HG02938 (cell line): Measurements from ENCODE around the gene CCDC85A.

Source experiments
- ATAC-seq: cut with Tn5 transposase; IDR thresholded peaks from one replicate; pipeline ENCODE4 v1.9.1; 2021; ENCODE audit warnings: mild to moderate bottlenecking, moderate library complexity; ENCODE audit not compliant: unreplicated experiment

Gene CCDC85A

DNA sequence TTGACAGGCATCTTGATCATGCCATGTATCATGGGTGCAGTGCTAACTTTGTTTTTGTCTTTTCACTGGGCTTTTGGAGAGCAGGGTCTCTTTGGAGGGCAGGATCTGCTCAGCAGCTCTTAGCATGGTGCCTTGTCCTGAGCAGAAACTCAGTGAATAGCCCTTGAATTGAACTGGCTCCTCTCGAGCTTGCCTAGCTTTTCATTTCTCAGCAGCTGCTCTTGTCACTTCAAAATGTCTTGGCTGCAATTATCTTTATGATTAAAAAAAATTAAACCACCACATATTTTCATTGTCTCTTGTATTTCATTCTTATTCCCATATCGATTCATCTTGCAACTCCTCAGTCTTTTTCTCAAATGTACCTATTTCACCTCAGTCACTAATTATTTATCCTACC is 50.5 kb downstream of the CCDC85A start:
- ATAC-seq, result no peak

- ATAC-seq, result no peak
Observed at GRCh38 chr2:56239030-56239429, 55.2 kb downstream of the CCDC85A start.

DNA sequence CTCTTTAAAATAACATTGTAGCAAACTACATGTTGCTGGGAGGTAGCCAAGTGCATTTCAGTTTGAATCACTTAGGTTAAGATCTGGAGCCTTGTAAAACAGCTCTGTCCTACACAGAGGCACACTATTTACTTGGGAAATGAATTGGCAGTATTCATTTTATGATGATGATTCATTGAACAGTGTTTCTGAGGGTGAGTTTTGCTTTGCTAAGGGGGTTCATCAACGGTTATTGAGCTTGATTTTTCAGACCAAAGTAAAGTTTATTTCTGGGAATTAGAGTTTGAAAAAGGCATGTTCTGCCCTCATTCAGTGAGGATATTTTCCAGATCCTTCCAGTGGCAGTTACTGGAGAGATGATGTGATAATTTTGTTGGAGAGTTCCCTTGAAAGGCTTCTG is 55.6 kb downstream of the CCDC85A start:
- no peak for ATAC-seq

- no peak for ATAC-seq
Observed at GRCh38 chr2:56240210-56240609, 56.4 kb downstream of the CCDC85A start.

GRCh38 chr2:56244506-56244905 is 60.7 kb downstream of the CCDC85A start:
- ATAC-seq, result no peak

DNA sequence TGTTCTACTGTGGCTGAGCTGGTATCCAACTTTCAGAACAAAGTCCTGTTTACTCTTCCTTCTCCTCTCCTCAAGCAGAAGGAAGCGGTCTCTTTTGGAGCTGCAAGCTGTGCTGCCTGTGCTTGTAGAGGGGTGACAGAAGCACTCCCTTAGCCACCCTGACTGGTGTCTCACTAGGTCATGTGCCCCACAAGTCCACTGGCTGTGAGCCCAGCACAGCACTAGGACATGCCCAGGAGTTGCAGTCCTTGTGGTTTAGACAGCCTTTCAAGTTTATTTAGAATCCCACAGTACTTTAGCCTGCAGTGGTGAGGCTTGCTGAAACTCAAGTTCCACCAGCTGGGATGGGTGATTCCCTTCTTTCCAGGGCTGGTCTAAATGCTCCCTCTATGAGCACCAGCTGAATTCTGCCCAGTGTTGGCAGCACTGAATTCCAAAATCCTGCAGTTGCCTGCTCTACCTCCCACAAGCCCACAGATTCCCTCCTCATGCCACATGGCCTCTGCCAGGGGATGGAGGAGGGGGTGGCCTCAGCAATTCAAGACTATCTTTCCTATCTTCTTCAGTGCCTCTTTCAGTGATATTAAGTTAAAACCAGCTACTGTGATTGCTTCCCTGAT is 61.2 kb downstream of the CCDC85A start:
- no peak for ATAC-seq

- no peak for ATAC-seq
Observed at GRCh38 chr2:56248965-56249742, 65.4 kb downstream of the CCDC85A start.

GRCh38 chr2:56250153-56250729 is 66.5 kb downstream of the CCDC85A start:
- ATAC-seq, result no peak

DNA sequence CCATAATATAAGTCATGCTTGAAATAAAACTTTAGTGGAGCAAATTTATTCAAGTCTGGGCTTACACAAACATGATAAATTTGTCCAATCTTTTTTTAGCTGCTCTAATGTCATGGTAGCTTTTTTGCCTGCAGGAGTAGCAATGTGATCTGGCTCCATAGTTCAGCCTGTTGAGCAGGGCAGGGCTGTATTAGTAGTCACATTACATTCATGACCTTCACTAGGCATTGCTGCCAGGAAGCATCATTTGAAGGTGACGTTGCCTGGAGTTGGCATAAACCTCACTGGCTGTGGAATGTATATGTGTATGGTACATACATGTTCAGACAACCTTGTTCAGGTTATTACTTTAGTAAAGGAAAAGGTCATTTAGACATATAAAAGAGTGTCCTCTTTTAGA is 76.6 kb downstream of the CCDC85A start:
- no peak for ATAC-seq

DNA sequence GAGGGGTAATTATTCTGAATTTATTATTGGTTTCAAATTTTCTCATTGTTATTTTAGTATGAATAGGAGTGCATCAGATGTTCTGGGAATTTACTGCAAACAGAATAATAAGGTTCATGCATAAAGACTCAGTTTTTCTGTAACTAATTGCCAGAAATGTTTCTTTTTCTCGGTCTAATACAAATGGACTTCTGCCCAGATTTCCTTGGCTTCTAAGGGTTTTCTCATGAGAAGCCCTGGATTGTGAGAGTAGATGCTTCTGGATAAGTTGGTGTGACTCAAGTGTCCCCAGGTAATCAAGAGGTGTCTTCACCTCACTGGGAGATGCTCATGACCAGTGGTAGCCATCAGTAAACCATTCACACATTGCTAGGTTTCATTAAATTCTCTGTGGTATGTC is 78.5 kb downstream of the CCDC85A start:
- ATAC-seq, result no peak

DNA sequence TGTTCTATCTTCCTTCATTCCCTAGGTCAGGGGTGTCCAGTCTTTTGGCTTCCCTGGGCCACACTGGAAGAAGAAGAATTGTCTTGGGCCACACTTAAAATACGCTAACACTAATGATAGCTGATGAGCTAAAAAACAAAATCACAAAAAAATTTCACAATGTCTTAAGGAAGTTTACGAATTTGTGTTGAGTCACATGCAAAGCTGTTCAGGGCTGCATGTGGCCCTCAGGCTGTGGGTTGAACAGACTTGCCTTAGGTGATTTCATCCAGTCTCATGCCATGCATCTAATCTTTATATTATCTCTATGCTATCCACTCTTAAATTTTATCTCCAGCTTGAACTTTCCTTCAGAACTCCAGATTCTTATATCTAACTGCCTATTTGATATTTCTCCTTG is 80.1 kb downstream of the CCDC85A start:
- ATAC-seq, result no peak

DNA sequence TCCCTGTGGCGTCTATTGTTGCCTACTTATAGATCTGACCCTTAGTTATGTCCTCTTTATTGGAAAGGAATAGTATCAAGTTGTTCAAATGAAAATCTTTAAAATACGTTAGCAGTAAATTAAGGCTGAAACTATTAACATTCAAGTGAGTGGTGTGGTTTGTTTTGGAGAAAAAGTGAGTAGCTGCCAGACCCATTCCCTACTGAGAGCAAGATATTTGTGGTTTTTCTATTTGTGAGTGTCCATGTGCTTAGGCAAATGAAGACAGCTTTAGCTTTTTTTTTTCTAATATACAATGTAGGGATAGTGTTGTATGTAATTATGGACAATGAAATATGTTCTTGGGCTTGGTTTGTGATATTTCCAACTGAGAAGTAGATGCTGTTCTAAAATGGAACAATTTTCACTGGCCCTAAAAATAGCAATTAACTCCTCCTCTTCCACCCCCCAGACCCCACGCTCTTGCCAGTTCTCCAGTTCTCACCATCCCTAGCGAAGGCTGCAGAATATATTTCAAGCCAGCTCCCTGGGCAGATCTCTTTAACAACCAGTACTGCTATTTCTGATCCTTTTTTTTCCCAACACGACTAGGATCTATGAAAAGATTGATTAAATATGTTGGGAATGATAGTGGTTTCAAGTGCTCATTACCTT is 83.1 kb downstream of the CCDC85A start:
- no peak for ATAC-seq

- no peak for ATAC-seq
Observed at GRCh38 chr2:56267415-56267788, 83.6 kb downstream of the CCDC85A start.

GRCh38 chr2:56268856-56269255 is 85.1 kb downstream of the CCDC85A start:
- ATAC-seq, result no peak

GRCh38 chr2:56271275-56271674 is 87.5 kb downstream of the CCDC85A start:
- ATAC-seq, result no peak

DNA sequence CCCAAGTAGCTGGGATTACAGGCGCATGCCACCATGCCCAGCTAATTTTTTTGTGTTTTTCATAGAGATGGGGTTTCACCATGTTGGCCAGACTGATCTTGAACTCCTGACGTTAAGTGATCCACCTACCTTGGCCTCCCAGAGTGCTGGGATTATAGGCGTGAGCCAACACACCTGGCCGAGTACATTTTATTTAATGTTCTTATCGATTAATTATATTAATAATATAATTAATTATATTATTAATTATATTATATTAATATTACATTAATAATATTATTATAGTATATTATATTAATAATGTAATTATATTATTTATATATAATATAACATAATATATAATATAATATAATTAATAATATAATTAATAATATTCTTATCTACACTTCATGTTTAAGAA is 101.4 kb downstream of the CCDC85A start:
- ATAC-seq, result no peak

DNA sequence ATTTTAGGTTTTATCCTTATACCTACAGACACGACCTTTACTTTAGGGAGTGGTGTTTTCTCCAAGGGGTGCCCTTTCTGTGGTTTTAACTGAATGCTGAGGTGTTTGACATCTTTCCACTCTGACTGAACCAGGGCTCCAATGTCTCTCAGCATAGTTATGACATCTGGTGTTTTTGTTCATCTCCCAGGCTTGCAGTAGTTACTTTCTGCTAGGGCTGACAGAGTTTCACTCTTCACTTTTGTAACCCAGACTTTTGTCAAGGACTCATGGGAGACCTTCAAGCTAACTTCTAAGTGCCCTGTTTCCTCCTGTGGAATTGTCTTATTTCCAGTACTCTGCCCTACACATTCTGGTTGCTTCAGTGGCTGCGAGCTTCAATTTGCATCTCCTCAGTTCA is 103.1 kb downstream of the CCDC85A start:
- ATAC-seq, result no peak

DNA sequence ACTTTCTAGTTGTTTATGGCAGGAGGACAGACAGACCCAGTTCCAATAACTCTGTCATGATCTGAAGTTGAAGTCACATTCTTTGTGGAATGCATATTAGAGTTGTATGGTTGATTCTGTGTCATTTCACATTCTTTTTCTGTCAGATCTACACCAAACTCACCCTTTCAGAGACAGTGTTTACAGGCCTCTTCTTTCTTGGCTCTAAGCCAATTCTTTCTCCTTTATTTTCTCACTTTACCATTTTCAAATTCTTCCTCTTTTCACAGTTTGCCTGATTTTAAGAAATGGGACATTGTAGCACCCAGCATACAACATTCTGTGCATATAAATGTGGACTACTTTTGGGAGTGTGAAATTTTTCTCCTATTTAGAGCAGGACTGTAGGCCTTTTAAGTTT is 103.7 kb downstream of the CCDC85A start:
- ATAC-seq, result no peak

DNA sequence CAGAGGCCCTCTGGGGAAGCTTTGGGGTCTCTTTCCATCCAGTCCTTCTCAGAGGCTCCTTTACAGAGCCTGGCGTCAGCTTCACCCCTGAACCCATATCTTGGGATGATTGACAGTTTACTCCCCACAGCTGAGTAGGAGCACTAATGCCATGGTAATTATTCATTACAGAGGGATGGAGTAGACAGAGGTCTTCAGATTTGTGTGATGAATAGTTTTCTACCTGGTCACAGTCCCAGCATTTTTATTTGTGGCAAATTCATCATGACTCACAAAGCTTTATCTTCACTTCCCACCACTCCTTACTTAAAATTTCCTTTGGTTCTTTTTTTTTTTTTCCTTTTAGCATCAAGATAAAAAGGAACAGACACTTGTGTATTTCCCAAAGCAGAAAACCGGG is 104.2 kb downstream of the CCDC85A start:
- ATAC-seq, result no peak

DNA sequence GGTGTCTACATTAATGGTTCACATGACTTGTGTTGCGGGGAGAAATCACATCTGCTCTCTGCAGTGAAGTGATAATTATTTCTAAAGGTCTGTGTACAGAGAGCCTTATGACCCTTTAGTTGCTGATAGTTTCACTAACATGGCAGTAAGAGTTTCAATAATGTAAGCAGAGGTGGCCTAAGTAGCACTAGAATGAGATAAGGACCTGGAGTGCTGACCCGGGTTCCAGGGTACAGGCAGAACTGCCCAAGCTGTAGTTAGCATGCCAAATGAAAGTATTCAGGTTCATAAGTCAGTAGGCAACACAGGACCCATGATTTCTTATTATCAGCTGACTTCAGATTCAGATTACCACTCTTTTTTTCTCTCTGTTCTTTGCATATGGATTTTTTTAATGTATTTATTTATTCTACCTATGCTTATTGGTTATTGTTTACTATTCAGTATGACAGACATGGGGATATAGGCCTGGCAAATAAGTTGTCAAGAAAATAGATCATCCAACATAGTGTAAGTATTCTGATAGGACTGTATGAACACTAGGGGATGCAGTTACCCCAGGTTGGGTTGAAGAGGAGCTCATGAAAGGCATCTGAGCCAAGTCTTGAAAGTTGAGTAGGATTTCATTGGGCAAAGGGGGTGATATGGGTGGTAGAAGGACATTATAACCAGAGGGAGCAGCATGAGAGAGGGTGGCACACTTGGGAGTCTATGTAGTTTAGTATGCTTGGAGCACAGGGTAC is 105.2 kb downstream of the CCDC85A start:
- ATAC-seq, result no peak

- no peak for ATAC-seq
Observed at GRCh38 chr2:56291711-56292110, 107.9 kb downstream of the CCDC85A start.
